PC-9 (cell line): ENCODE measurements around the gene HNRNPA2B1.

Source experiments
- EZH2 ChIP-seq: fragments of 200-600 bp; sonication (generic); IDR thresholded peaks from 2 replicates; pipeline ENCODE4 v1.8.0; 2017; ENCODE audit warnings: antibody characterized with exemption, low read depth
- TF ChIP-seq, protein P1 (sequence below): fragments of 200-600 bp; sonication (generic); conservative IDR thresholded peaks from 2 replicates; pipeline ENCODE4 v1.6.1; 2017; ENCODE audit warnings: mixed run types, antibody characterized with exemption, mild to moderate bottlenecking, moderate library complexity

DNA sequence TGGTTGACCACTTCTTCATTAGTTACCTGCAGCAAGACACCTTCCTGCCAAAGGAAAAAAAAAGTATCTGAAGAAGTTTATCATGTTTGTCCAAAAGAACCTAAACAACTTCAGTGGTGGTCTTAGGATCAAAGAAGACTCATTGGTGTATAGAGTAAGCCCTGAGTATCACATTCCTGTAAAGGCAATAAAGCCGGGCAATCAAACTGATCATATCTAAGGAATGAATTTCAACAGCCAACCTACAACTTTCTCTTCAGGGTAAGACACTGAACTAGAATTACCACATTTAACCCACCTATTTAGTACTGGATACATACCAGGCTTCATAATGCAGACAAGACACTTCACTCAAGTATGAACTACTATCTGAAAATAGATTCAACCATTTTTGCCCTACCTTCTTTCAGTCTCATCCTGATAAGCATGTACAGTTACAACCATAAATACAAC is 10.1 kb downstream of the HNRNPA2B1 start:
- TF ChIP-seq, protein P1, sequence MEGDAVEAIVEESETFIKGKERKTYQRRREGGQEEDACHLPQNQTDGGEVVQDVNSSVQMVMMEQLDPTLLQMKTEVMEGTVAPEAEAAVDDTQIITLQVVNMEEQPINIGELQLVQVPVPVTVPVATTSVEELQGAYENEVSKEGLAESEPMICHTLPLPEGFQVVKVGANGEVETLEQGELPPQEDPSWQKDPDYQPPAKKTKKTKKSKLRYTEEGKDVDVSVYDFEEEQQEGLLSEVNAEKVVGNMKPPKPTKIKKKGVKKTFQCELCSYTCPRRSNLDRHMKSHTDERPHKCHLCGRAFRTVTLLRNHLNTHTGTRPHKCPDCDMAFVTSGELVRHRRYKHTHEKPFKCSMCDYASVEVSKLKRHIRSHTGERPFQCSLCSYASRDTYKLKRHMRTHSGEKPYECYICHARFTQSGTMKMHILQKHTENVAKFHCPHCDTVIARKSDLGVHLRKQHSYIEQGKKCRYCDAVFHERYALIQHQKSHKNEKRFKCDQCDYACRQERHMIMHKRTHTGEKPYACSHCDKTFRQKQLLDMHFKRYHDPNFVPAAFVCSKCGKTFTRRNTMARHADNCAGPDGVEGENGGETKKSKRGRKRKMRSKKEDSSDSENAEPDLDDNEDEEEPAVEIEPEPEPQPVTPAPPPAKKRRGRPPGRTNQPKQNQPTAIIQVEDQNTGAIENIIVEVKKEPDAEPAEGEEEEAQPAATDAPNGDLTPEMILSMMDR = no peak
- no peak for TF ChIP-seq EZH2
